ENCODE measurements around the gene DDX46.
"Not testable (repeated sequence)": the region's sequence is repeated elsewhere in the genome, so short reads cannot be mapped to it uniquely, and the experiment has no call there.

Gene DDX46

DNA sequence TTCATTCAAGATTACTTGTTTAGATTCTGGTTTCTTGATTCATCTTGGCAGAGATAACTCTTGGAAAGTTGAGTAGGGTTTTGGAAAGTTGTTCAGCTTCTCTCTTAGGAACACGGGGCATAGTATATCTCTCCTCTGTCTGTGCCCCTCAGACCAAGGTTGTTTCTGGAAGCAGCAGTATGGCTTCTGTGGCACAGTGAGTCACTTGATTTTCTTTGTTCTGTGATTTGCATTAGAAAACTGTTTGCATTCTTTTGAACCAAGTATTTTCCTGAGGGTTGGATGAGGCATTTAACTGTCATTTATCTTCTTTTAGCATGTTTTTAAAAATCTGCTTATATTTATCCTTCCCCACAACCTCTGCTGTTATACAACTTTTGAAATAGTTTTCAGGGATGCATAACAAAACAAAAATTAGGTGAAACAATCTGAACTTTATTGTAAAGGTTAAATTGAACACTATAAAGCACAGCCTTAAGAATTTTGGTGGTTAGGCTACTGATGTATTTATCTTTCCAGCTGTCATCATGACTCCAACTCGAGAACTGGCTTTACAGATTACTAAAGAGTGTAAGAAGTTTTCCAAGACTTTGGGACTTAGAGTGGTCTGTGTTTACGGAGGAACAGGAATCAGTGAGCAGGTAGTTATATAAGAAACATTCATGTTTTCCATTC is 26.5 kb downstream of the DDX46 start:
- DNase-seq, result no peak

DNA sequence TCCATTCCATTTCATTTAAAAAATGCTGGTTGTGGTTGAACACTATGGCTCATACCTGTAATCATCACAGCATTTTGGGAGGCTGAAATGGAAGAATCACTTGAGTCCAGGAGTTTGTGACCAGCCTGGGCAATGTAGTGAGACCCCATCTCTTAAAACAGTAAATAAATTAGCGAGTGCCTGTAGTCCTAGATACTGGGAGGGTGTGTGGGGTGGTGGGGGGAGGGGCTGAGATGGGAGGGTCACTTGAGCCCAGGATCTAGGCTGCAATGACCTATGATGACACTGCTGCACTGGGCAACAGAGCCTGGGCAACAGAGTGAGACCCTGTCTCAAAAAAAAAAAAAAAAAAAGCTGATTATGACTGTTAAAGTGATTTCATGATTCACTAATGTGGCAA is 29.1 kb downstream of the DDX46 start:
- DNase-seq, result no peak

DNA sequence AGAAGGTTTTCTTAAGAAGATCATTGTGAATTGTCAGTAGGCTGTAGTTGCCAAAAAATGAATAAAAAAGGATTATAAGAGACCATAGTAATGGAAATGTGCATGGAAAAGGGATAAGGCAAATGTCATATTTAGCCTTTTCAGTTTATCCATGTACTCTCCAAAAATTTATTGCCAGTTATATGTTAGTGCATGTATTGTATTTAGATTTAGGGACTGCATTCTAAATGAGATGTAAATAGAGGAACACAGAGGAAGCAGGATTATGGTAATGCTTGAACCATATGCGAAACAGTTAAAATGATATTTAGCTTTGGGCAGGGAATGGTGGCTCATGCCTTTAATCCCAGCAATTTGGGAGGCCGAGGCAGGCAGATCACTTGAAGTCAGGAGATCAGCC is 33.0 kb downstream of the DDX46 start:
- no peak for DNase-seq

DNA sequence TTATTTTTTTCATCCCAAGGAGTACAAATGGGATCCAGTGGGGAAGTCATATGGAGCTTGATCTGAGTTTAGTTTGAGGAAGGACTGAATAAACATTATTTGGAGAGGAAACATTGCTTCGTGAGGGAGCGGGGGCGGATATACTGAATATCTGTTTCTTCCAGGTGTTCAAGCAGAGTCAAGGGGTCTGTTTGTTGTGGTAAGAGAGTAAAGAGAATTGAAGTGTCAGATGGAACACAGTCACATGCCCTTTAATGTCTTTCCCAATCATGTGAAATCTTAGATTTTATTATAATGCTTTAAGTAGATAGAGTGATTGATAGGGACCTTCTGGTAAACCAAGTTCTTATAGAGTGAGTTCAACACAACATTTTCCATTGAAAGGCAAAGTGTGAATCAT is 33.7 kb downstream of the DDX46 start:
- DNase-seq, result no peak

DNA sequence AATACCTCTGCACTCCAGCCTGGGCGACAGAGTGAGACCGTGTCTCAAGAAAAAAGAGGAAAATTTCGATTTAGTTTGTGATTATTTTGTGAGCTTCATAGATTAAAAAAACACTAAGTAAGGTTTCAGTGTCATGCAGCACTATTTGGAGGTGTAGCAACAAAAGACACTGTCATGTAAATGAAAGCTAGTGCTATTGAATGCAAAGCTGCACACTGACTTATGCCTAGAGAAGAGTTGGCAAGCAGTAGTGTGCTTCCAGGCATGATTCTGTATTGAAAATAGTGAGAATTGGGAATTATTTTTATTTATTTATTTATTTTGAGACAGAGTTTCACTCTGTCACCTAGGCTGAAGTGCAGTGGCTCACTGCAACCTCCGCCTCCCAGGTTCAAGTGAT is 34.5 kb downstream of the DDX46 start:
- no peak for DNase-seq

DNA sequence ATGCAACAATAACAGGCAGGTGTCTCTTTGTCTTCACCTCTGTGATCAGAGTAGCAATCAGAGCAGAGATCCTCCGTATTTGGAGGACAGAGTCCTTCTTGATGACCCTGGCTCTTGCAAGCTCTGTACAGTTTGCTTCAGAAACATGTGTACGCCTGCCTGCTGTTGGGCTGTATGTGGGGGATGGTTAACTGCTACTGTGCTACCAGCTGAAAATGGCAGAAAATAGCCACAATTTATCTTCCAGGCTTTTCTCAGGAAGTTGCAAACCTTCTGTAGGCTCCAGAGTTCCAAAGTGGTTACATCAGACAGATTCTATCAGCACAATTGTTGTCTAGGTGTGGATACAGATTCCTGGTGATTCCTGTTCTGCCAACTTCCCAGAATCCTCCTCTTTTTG is 35.5 kb downstream of the DDX46 start:
- DNase-seq, result no peak

DNA sequence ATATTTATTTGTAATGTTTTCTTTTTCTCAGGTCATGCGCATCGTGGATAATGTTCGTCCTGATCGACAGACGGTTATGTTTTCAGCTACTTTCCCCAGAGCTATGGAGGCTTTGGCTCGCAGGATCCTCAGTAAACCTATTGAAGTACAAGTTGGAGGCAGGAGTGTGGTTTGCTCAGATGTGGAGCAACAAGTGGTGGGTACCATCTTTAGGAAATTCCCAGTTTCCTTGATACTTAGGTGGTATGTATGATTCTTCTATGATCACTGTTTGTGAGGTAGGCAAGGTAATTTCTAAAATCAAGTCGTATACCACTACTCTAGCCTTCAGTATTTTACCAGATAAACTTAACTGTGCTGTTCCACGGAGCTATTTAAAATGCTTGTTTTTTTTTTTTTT is 36.2 kb downstream of the DDX46 start:
- no peak for DNase-seq

DNA sequence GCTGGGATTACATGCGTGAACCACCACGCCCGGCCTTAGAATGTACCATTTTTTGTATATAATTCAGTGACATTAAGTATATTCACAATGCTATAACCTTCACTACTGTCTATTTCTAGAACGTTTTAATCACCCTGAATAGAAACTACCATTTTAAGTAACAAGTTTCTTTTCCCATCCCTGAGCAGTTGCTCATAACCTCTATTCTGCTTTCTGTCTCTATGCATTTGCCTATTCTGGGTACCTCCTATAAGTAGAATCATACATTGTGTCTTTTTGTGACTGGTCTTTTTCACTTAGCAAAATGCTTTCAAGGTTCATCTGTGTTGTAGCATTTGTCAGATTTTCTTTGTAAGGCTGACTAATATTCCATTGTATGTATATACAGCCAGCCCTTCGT is 39.9 kb downstream of the DDX46 start:
- DNase-seq, result no peak

DNA sequence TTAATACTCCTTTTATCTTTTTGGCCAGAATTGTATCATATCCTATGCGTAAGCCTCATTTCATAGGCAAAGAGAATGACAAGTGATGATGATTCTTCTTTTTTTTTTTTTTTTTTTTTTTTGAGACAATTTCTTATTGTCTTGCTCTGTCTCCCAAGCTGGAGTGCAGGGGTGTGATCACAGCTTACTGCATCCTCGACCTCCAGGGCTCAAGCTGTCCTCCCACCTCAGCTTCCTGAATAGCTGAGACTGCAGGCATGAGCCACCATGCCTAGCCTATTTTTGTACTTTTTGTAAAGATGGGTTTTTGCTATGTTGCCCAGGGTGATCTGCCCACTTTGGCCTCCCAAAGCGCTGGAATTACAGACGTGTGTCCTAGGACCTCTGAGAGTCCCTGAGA is 45.2 kb downstream of the DDX46 start:
- no peak for DNase-seq

DNA sequence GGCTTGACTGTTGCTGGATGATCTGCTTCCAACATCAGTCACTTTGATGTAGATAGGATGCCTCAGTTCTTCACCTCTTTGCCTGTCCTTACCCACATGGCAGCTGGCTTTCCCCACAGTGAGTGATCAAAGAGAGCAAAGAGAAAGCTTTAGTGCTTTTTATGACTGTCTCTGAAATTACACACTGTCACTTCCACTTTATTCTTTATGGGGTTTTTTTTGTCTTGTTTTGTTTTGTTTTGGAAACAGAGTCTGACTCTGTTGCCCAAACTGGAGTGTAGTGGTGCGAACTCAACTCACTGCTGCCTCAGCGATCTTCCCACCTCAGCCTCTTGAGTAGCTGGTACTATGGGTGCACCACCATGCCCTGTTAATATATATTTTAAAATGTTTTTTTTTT is 54.8 kb downstream of the DDX46 start:
- DNase-seq, result no peak

DNA sequence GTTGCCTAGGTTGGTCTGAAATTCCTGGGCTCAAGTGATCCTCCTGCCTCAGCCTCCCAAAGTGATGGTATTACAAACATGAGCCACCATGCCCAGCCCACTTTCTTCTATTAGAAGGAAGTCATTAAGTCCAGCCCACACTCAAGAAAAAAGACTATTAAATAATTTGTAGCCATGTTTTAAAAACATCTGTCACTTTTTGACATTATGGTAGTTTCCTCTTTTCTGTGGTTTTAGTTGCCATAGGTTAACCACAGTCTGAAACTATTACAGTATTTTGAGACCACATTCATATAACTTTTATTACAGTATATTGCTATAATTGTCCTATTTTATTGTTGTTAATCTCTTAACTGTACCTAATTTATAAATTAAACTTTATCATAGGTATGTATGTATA is 55.2 kb downstream of the DDX46 start:
- DNase-seq, result peak; percentile 75 to 88

DNA sequence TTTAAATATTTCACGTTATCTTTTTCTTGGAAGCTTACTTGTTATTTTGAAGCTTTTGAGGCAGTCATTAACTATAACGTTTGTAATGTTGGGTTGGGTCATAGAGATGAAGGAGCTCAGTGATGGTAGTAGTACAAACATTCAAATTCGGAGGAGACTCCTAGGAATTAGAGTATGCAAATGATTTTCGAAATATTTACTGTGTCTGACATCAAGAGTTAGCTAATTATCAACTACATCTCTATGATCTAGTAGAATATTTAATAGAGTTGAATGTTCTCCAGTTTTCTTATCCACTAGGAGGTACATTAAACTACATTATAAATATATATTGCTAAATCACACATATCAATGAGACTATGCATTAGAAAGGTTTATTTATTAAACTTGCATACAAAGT is 58.4 kb downstream of the DDX46 start:
- DNase-seq, result no peak

DNA sequence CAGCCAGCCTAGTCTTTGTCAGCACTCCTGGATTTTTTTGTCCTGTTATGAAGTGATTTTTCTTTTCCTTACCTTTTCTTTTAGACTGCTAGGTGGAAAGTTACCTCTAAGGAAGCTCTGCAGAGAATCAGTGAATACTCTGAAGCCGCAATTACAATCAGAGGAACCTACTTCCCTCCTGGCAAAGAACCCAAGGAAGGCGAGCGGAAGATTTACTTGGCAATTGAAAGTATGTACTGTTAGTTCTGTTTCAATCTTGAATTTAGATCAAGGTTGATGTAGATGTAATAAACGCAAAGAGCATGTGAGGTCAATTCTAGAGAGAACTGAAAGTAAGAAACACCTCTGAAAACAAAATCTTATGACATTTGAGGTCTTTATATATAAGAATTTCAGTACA is 60.2 kb downstream of the DDX46 start:
- no peak for DNase-seq

DNA sequence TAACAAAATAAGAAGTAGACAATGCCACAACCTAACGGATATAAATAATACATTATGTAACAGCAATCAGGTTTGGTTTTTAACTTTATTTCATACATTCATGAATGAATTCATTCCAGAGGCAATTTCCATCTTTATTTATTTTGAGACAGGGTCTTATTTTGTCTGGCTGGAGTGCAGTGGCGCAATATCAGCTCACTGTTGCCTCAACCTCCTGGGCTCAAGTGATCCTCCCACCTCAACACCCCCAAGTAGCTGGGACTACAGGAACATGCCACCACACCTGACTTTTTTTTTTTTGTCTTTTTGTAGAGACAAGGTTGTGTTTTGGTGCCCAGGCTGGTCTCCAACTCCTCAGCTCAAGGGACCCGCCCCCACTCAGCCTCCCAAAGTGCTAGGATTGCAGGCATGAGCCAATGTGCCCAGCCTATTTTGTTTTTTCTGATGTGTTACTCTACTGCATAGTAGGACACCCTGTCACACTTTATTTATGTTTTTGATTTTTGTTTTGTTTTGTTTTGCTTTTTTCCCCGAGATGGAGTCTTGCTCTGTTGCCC is 60.9 kb downstream of the DDX46 start:
- DNase-seq, result no peak

DNA sequence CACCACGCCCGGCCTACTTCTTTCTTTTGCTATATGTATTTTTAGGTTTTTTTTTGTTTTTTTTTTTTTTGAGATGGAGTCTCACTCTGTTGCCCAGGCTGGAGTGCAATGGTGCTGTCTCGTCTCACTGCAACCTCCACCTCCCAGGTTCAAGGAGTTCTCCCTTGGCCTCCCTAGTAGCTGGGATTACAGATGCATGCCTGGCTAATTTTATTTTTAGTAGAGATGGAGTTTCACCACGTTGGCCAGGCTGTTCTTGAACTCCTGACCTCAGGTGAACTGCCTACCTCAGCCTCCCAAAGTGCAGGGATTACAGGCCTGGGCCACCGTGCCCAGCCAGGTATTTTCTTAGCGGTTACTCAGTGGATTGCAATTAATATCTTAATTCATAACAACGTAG is 63.3 kb downstream of the DDX46 start:
- DNase-seq, result no peak

DNA sequence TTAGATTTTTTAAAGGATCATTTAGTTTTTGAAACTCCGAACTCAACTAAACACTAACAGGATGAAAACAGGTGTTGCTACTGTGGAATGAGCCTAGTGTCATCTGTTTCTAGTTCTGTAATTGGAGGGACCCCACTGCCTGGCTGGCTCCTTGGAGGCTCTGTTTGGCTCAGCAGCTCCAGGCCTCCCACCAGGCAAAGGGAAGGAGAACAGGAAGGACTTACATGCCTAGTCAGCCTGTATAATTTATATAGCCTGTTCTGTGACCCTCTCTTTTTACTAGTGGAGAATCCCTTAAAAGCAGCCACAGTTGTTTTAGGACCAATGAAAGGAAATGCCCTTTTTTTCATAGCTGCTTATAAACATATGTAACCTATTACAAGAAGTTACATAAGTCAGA is 66.1 kb downstream of the DDX46 start:
- no peak for DNase-seq

DNA sequence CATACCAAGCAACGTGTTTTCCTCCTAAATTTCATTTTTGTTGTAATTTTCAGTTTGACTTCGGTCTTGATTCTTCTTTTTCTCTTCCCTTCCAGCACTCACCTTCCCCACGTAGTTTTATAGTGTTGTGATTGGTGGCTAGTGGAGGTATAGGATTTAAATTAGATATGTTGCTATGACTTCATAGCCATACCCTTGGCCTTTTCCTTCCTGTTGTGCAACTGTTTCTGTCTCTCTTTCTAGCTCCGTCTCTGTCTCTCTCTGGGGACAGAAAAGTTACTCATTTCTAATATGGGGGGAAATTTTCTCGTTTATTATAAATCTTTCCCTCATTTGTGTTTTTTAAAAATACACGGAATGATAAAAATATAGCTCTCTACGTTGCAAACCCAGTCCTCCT is 66.6 kb downstream of the DDX46 start:
- no peak for DNase-seq

DNA sequence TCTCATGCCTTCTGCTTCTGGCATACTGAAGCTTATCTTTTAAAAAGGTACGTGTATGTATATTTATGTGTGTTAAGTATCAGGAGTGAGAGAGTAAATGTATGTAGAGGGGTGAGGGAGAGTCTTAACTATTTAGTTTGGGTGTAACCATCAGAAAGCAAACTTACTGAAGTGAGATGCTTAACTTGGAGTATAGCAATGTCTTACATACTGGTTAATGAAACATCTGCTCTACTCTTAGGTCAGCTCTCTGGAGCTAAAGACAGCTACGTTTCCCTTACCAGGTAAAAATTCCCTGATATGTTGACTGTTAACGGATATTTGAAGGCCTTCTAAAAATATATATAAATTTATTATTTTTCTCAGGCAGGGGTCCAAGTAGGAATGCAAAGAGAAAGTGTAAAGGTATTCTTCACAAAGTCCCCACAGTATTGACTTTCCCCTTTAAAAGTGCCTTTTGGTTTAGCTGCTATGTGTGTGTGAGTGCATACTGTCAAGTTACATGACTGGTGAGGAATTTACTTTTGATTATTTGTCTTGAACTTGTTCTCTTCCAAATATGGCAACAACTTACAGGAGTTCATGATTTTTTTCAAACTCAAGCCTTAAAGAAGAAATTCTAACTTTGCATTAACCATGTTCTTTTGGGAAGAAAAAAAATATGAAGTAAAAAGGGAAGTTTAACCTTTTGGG is 74.9 kb downstream of the DDX46 start:
- no peak for DNase-seq

DNA sequence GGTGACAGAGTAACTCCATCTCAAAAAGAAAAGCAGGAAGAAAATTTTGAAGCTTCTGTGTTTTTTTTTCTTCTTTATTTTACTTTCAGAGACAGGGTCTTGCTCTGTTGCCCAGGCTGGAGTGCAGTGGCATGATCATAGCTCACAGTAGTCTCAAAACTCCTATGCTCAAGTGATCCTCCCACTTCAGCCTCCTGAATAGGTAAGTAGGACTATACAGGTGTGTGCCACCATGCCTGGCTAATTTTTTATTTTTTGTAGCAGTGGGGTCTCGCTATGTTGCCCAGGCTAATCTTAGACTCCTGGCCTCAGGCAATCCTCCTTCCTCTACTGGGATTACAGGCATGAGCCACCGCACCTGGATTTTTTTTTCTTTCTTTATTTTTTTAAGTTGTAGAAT is 77.0 kb downstream of the DDX46 start:
- no peak for DNase-seq

DNA sequence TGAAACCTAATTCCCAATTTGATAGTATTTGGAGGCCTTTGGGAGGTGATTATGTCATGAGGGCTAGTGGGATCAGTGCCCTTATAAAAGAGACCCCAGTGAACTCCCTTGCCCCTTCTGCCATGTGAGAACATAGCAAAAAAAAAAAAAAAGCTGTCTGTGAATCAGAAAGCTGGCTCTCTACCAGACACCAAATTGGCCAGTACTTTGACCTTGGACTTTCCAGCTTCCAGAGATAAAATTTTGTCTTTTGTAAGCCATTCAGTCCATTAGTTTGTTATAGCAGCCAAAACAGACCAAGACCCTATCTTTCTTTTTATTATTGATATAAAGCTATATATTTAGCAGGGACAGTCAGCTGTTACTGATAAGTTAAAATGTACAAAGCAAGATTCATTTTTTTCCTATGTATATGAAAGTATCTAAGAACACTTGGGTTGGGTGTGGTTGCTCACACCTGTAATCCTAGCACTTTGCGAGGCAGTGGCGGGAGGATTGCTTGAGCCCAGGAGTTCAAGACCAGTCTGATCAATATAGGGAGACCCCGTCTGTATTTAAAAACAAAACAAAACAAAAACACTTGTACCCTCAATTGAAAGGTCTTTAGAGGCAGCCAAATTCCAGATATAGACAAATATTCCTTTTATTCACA is 79.1 kb downstream of the DDX46 start:
- no peak for DNase-seq

DNA sequence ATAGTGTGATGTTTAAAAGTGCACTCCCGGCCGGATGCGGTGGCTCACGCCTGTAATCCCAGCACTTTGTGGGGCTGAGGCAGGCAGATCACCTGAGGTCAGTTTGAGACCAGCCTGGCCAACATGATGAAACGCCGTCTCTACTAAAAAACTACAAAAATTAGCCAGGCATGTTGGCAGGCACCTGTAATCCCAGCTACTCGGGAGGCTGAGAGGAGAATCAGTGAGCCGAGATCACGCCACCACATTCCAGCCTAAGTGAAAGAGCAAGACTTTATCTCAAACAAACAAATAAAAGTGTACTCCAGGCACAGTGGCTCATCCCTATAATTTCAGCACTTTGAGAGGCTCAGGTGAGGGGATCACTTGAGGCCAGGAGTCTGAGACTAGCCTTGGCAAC is 79.8 kb downstream of the DDX46 start:
- not testable (repeated sequence) for DNase-seq

DNA sequence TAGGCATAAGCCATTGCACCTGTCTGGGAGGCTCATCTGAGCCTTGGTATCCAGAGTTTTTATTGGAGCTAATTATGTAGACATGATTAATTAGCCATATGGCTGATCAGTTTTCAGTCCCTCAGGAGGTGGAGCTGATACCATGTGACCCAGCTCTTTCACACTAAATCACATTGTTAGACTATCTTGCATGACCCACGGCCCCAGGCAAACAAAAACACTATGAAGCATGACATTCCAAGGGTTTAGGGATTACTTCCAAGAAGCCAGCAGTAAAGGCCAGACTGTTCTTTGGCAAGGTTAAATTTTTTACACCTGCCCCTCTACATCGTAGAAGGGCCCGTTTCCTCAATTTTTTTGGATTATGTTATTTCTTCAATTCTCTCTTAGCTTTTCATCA is 82.2 kb downstream of the DDX46 start:
- DNase-seq, result no peak

DNA sequence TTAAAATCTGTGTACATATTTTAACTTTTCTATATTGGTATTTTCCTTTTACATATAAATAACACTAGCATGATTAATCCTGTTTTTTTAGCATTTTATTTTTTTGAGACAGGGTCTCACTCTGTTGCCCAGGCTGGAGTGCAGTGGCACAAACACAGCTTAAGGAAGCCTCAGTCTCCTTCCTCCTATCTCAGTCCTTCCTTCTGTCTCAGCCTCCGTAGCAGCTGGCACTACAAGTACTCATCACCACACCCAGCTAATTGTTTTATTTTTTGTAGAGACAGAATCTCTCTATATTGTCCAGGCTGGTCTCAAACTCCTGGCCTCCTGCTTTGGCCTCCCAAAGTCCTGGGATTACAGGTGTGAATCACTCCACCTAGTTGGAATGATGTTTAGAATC is 85.7 kb downstream of the DDX46 start:
- no peak for DNase-seq

DNA sequence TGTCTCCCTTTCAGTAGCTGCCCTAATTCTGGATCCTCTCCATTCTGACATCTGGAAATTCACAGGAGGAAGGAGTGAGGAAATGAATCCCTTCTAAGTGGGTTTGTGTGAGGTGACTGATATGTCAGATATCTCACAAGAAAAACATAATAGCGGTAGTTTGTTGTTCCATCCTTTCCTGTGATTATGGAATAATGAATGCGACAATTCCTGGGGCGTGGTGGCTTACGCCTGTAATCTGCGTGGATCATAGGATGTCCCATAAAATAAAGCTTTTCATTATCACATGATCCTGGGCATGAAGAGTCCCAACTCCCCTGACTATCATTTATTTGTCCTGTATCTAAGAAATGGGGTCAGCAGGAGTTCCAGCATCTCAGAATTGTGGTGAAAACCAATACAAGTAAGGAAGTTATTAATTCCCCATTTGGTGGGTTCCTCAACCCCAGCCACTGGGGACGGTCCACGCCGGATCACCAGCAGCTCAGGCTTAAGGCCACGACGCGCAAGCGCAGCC is 86.8 kb downstream of the DDX46 start:
- no peak for DNase-seq
